GM23248 (cell line): Measurements from ENCODE around the gene CFDP1. TPM values are rescaled to one million over a fixed set of nuclear protein-coding genes. Genes with fewer than 3 reads are reported as not detected.

Experiments
- DNase-seq: peaks from one replicate; pipeline ENCODE4 v3.0.0-alpha.2; 2015
- H2AFZ ChIP-seq: fragments of 200-600 bp; sonication (generic); 2 replicates; pipeline ENCODE4 v1.6.1; 2016; ENCODE audit warnings: antibody characterized with exemption
- H3F3A ChIP-seq: fragments of 200-600 bp; sonication (generic); 2 replicates; pipeline ENCODE4 v1.6.1; 2016; ENCODE audit warnings: mild to moderate bottlenecking, antibody characterized with exemption, mixed run types; ENCODE audit not compliant: insufficient read depth
- H3K27ac ChIP-seq: fragments of 200-600 bp; sonication (generic); 2 replicates; pipeline ENCODE4 v1.5.1; 2016; ENCODE audit warnings: mild to moderate bottlenecking
- H3K27me3 ChIP-seq: fragments of 200-600 bp; sonication (generic); replicated peaks from 2 replicates; pipeline ENCODE4 v1.6.1; 2016; ENCODE audit warnings: mild to moderate bottlenecking; ENCODE audit not compliant: insufficient read depth
- H3K36me3 ChIP-seq: fragments of 200-600 bp; sonication (generic); 2 replicates; pipeline ENCODE4 v1.6.1; 2016; ENCODE audit warnings: low read depth, mild to moderate bottlenecking
- H3K4me1 ChIP-seq: fragments of 200-600 bp; sonication (generic); 2 replicates; pipeline ENCODE4 v1.6.1; 2016; ENCODE audit warnings: mild to moderate bottlenecking; ENCODE audit not compliant: insufficient read depth
- H3K4me2 ChIP-seq: fragments of 200-600 bp; sonication (generic); one replicate; pipeline ENCODE4 v1.6.1; 2016; ENCODE audit warnings: mild to moderate bottlenecking; ENCODE audit not compliant: unreplicated experiment
- H3K4me3 ChIP-seq: fragments of 200-600 bp; sonication (generic); 2 replicates; pipeline ENCODE4 v1.5.1; 2016; ENCODE audit warnings: mild to moderate bottlenecking
- H3K79me2 ChIP-seq: fragments of 200-600 bp; sonication (generic); 2 replicates; pipeline ENCODE4 v1.6.1; 2016; ENCODE audit warnings: mild to moderate bottlenecking; ENCODE audit not compliant: insufficient read depth
- H3K9ac ChIP-seq: fragments of 200-600 bp; sonication (generic); 2 replicates; pipeline ENCODE4 v1.6.1; 2016; ENCODE audit warnings: mild to moderate bottlenecking
- H3K9me2 ChIP-seq: fragments of 200-600 bp; sonication (generic); 2 replicates; pipeline ENCODE4 v1.6.1; 2016; ENCODE audit warnings: mixed run types, mild to moderate bottlenecking, moderate library complexity; ENCODE audit not compliant: insufficient read depth
- H3K9me3 ChIP-seq: fragments of 200-600 bp; sonication (generic); one replicate; pipeline ENCODE4 v1.6.1; 2017; ENCODE audit warnings: low read depth
- H4K20me1 ChIP-seq: fragments of 200-600 bp; sonication (generic); 2 replicates; pipeline ENCODE4 v1.6.0; 2016; ENCODE audit not compliant: insufficient read depth
- EZH2 ChIP-seq: fragments of 200-600 bp; sonication (generic); IDR thresholded peaks from 2 replicates; pipeline ENCODE4 v1.6.1; 2018; ENCODE audit warnings: antibody characterized with exemption, mild to moderate bottlenecking; ENCODE audit not compliant: insufficient read depth, poor library complexity, severe bottlenecking
- EZH2phosphoT487 ChIP-seq: fragments of 200-600 bp; sonication (generic); IDR thresholded peaks from 2 replicates; pipeline ENCODE4 v1.6.1; 2018; ENCODE audit warnings: antibody characterized with exemption, moderate library complexity, mild to moderate bottlenecking, low read depth; ENCODE audit not compliant: insufficient read depth
- WGBS, 2 experiments: methylation state at CpG; one replicate each; pipeline ENCODE4 v1.1.6; 2015 to 2017; ENCODE audit warnings: low lambda C conversion rate in 2 of 2, low coverage in 1 of 2; ENCODE audit errors: missing lambda C conversion rate in 2 of 2; 5-methylcytosine and 5-hydroxymethylcytosine counted together
- in situ Hi-C: fragments of 300-500 bp; cut with MboI; formaldehyde crosslinking; loops from 2 replicates; pipeline ENCODE4 v1.15.0; 2020
- polyA plus RNA-seq: library from polyadenylated mRNA; unstranded; fragments of >200 nt; fragmentation: Nextera tagmentation; extraction: Ambion mirVana; gene quantifications from 2 replicates; pipeline ENCODE4 v1.2.1, GENCODE V29; 2016
- total RNA-seq: library from RNA; depleted of rRNA; stranded (reverse); fragments of >200 nt; shearing (Covaris generic); gene quantifications from 2 replicates; pipeline ENCODE4 v1.2.3, GENCODE V29; 2014

CFDP1 gene
- total and polyA plus RNA-seq, 2 experiments from 2014 or later, result 36.9 to 46.7 TPM

GRCh38 chr16:75263291-75263962 lies 169.9 kb downstream of the CFDP1 start:
- no peak for TF ChIP-seq EZH2
- Histone ChIP-seq H3K27me3 (no peaks in the 10 kb centered on the region), H3K27ac (peak overlapping the region; percentile 71), H3K9ac (peak overlapping the region; percentile 95), H3K9me2 (no peaks in the 10 kb centered on the region), H3K4me1 (peaks cover 28% of the 10 kb centered on the region), H3K79me2 (peaks cover 72% of the 10 kb centered on the region), H3K4me2 (peak overlapping the region; percentile 87), H3K36me3 (no peaks in the 10 kb centered on the region), H3K4me3 (peak overlapping the region; percentile 76), H3F3A (peaks cover 20% of the 10 kb centered on the region; the same call in 1 of the 2 replicates), H4K20me1 (peaks cover 17% of the 10 kb centered on the region; the same call in 1 of the 2 replicates), H3K9me3 (no peaks in the 10 kb centered on the region), H2AFZ (no peak overlapping the region)
- WGBS, 2 experiments, result 24 to 29% methylated on average over 14 of the region's 14 CpGs
- in situ Hi-C loops, result no loop called here
- DNase-seq, result peak; percentile 70

DNA sequence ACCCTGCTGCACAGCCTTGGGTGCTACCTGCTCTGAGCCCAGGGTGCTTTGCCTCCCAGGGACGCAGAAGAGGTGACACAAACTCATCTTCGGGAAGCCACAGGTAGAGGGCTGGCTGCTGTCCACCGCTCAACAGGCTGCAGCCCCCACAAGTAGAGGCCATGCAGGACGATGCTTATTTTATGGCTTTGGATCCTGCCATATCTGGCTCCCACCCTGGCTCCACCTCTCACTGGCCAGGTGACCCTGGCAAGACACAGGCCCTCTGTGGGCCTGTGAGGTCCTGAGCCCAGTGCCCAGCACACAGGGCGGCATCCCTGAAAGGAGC lies 170.5 kb downstream of the CFDP1 start:
- Histone ChIP-seq H3K36me3 (no peaks in the 10 kb centered on the region), H3K9me3 (no peaks in the 10 kb centered on the region), H3K27ac (peak overlapping the region; percentile 71), H3K27me3 (no peaks in the 10 kb centered on the region), H3K79me2 (peaks cover 78% of the 10 kb centered on the region), H3F3A (peaks cover 20% of the 10 kb centered on the region; the same call in 1 of the 2 replicates), H4K20me1 (peaks cover 17% of the 10 kb centered on the region; the same call in 1 of the 2 replicates), H2AFZ (no peak overlapping the region), H3K4me1 (peaks cover 25% of the 10 kb centered on the region), H3K4me2 (peak overlapping the region; percentile 87), H3K4me3 (peak overlapping the region; percentile 76; the same call in 1 of the 2 replicates), H3K9me2 (no peaks in the 10 kb centered on the region), H3K9ac (peak overlapping the region; percentile 95)
- in situ Hi-C loops, result no loop called here
- DNase-seq, result no peak
- TF ChIP-seq EZH2phosphoT487, result no peak
- no peak for TF ChIP-seq EZH2
- WGBS, 2 experiments, result 83 to 85% methylated on average over 5 of the region's 5 CpGs

DNA sequence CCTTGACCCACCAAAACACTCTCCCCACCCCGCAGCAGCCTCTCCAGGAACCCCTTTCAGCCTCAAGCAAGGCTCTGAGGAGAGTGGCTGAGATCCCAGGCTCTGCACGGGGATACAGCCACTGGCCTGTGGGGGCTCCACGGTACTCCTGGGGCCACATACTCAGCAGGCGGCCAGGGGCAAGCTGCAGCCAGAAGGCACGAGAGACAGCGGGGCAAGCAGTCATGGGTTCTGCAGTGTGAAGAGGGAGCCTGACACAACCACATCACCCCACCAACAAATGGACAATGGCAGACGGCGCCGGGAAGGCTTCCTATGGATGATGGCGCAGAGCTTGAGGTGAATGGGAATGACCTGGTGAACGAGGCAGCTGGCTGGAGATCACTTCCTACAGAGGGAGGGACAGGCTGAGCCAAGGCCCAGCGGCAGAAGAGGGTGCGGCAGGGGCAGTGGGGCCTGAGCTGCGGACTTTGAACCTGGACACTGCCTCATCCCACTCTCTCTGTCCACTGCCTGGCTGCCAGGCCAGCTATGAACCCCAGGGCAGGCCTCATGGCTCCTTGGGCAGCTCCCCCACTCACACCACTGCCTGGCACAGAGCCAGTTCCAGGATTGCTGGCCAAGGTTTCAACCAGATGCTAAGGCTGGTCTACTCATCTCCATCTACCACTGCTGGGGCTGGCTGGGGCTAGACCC lies 171.1 kb downstream of the CFDP1 start:
- H3K9ac ChIP-seq, result peak overlapping the region; percentile 95; the same call in 1 of the 2 replicates
- H3K4me3 ChIP-seq, result peak overlapping the region; percentile 76; the same call in 1 of the 2 replicates
- peaks cover 17% of the 10 kb centered on the region; the same call in 1 of the 2 replicates for H4K20me1 ChIP-seq
- H3K4me2 ChIP-seq, result peak overlapping the region; percentile 87
- in situ Hi-C loops, result no loop called here
- no peaks in the 10 kb centered on the region for H3K27me3 ChIP-seq
- peaks cover 29% of the 10 kb centered on the region for H3K4me1 ChIP-seq
- no peaks in the 10 kb centered on the region for H3K9me2 ChIP-seq
- peak overlapping the region; percentile 71; the same call in 1 of the 2 replicates for H3K27ac ChIP-seq
- 81 to 82% methylated on average over 14 of the region's 14 CpGs for WGBS, 2 experiments
- peaks cover 20% of the 10 kb centered on the region; the same call in 1 of the 2 replicates for H3F3A ChIP-seq
- DNase-seq, result no peak
- H3K36me3 ChIP-seq, result no peaks in the 10 kb centered on the region
- H2AFZ ChIP-seq, result no peak overlapping the region
- no peaks in the 10 kb centered on the region for H3K9me3 ChIP-seq
- no peak for TF ChIP-seq EZH2
- TF ChIP-seq EZH2phosphoT487, result no peak
- peaks cover 83% of the 10 kb centered on the region for H3K79me2 ChIP-seq

- Histone ChIP-seq H3F3A (peaks cover 20% of the 10 kb centered on the region; the same call in 1 of the 2 replicates), H4K20me1 (peaks cover 17% of the 10 kb centered on the region; the same call in 1 of the 2 replicates)
- DNase-seq, result no peak
These were observed 171.7 kb downstream of the CFDP1 start for GRCh38 chr16:75261590-75262078.

More at GRCh38 chr16:75261590-75262078, 171.7 kb downstream of the CFDP1 start:
- Histone ChIP-seq H3K4me2 (no peak overlapping the region), H3K4me1 (peaks cover 35% of the 10 kb centered on the region), H3K9me2 (no peaks in the 10 kb centered on the region), H3K4me3 (no peak overlapping the region), H3K27ac (no peak overlapping the region), H3K27me3 (no peaks in the 10 kb centered on the region), H2AFZ (no peak overlapping the region), H3K9ac (no peak overlapping the region), H3K36me3 (no peaks in the 10 kb centered on the region), H3K79me2 (peaks cover 89% of the 10 kb centered on the region), H3K9me3 (no peaks in the 10 kb centered on the region)
- WGBS, 2 experiments, result 95 to 100% methylated on average over 3 of the region's 3 CpGs
- TF ChIP-seq EZH2phosphoT487 (no peak), EZH2 (no peak)
- in situ Hi-C loops, result no loop called here
